ENCODE measurements around the gene BNC2.

BNC2 gene

DNA sequence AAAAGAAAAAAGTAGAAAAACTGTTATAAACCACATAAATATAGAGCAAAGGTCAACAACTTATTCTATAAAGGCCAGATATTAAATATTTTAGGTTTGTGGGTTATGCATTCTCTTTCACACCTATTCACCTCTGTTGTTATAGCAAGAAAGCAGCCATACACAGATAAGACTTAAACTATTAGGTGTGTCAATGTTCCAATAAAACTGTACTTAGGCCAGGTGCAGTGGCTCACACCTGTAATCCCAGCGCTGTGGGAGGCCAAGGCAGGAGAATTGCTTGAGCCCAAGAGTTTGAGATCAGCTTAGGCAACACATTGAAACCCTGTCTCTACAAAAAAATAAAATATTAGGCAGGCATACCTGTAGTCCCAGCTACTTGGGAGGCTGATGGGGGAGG is 314.7 kb downstream of the BNC2 start:
- Histone ChIP-seq H3K27ac (ENCODE audit: low read depth, low read length, poor library complexity, severe bottlenecking) (no peak overlapping the region), H3K4me2 (ENCODE audit: low read length) (no peak overlapping the region), H3K4me3 (ENCODE audit: low read depth, low read length, poor library complexity, severe bottlenecking) (no peak overlapping the region), H4K20me1 (ENCODE audit: insufficient read depth, low read length) (no peaks in the 10 kb centered on the region), H3K9me3 (ENCODE audit: low read length) (no peaks in the 10 kb centered on the region), H3K9ac (ENCODE audit: low read length) (no peak overlapping the region), H3K4me1 (ENCODE audit: insufficient read depth, low read length, severe bottlenecking) (no peaks in the 10 kb centered on the region), H3K36me3 (ENCODE audit: insufficient read depth, low read length) (no peaks in the 10 kb centered on the region), H2AFZ (ENCODE audit: low read length) (no peak overlapping the region), H3K79me2 (ENCODE audit: insufficient read depth, low read length) (no peaks in the 10 kb centered on the region), H3K27me3 (ENCODE audit: insufficient read depth, low read length) (no peaks in the 10 kb centered on the region), H3K9me2 (ENCODE audit: low read depth, low read length) (no peaks in the 10 kb centered on the region), H3F3A (ENCODE audit: insufficient read depth, low read length) (no peaks in the 10 kb centered on the region)
- no peak for TF ChIP-seq EZH2 (IDR thresholded peaks at IDR 0.05; ENCODE audit: borderline replicate concordance, low read length)
- TF ChIP-seq, protein P1, sequence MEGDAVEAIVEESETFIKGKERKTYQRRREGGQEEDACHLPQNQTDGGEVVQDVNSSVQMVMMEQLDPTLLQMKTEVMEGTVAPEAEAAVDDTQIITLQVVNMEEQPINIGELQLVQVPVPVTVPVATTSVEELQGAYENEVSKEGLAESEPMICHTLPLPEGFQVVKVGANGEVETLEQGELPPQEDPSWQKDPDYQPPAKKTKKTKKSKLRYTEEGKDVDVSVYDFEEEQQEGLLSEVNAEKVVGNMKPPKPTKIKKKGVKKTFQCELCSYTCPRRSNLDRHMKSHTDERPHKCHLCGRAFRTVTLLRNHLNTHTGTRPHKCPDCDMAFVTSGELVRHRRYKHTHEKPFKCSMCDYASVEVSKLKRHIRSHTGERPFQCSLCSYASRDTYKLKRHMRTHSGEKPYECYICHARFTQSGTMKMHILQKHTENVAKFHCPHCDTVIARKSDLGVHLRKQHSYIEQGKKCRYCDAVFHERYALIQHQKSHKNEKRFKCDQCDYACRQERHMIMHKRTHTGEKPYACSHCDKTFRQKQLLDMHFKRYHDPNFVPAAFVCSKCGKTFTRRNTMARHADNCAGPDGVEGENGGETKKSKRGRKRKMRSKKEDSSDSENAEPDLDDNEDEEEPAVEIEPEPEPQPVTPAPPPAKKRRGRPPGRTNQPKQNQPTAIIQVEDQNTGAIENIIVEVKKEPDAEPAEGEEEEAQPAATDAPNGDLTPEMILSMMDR (IDR thresholded peaks at IDR 0.05; ENCODE audit: low read length), result no peak

DNA sequence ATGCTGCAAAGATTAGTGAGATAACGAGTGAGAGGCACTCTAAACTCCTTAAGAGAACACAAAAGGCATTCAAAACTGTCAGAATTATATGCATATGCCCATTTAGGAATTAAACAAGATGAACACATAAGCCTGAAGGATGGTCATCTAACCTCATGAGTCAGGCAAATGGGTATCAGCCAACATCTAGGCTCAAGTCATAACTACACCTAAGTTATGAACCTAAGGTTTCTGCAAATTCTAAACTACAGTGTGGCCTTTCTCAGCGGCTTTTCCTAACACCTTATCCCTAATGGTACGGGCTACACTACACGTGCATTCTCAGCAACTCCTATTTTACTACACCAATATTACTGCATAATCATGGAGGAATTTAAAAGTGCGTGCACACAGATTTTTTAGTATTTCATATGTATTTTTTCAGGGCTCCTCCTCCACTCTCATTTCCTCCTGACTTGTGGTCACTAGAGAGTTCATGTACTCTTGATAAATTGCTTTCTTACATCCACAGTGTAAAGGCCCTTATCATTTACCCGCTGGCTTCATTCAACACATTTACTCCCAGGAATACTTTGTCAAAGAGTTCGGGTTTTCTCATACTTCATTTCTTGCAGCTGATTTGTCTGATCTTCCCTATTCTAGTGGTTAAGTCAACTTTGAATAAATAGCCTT is 316.5 kb downstream of the BNC2 start:
- Histone ChIP-seq H3K4me1 (ENCODE audit: insufficient read depth, low read length, severe bottlenecking) (no peaks in the 10 kb centered on the region), H3K9ac (ENCODE audit: low read length) (no peak overlapping the region), H3K27ac (ENCODE audit: low read depth, low read length, poor library complexity, severe bottlenecking) (no peak overlapping the region), H3K4me3 (ENCODE audit: low read depth, low read length, poor library complexity, severe bottlenecking) (no peak overlapping the region), H3K27me3 (ENCODE audit: insufficient read depth, low read length) (no peaks in the 10 kb centered on the region), H3K9me2 (ENCODE audit: low read depth, low read length) (no peaks in the 10 kb centered on the region), H3F3A (ENCODE audit: insufficient read depth, low read length) (no peaks in the 10 kb centered on the region), H4K20me1 (ENCODE audit: insufficient read depth, low read length) (no peaks in the 10 kb centered on the region), H3K36me3 (ENCODE audit: insufficient read depth, low read length) (no peaks in the 10 kb centered on the region), H3K9me3 (ENCODE audit: low read length) (no peaks in the 10 kb centered on the region), H3K79me2 (ENCODE audit: insufficient read depth, low read length) (no peaks in the 10 kb centered on the region), H2AFZ (ENCODE audit: low read length) (no peak overlapping the region), H3K4me2 (ENCODE audit: low read length) (no peak overlapping the region)
- no peak for TF ChIP-seq EZH2 (IDR thresholded peaks at IDR 0.05; ENCODE audit: borderline replicate concordance, low read length)
- TF ChIP-seq, protein P1 (IDR thresholded peaks at IDR 0.05; ENCODE audit: low read length), result no peak

DNA sequence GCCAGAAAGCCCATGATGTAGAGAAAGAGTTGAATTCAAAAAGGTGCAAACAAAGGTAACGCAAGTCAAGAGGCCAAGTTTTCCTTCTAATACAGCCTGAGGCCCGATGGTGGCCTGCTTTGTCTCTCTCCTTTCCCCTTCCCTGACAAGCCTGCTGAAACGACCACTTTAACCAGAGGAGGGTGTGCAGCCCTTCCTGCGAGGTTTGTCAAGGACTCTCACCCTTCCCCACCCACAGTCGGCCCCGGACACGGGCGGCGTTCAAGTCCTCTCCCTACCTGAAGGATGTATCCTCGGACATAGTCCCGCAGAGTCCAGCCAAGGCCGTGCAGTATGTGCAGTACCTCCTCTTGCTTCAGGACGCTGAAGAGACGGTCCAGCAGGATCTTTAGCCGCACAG is 318.2 kb downstream of the BNC2 start:
- H3K4me1 ChIP-seq (ENCODE audit: insufficient read depth, low read length, severe bottlenecking), result no peaks in the 10 kb centered on the region
- H4K20me1 ChIP-seq (ENCODE audit: insufficient read depth, low read length), result no peaks in the 10 kb centered on the region
- no peak overlapping the region for H2AFZ ChIP-seq (ENCODE audit: low read length)
- H3K27ac ChIP-seq (ENCODE audit: low read depth, low read length, poor library complexity, severe bottlenecking), result no peak overlapping the region
- no peaks in the 10 kb centered on the region for H3K79me2 ChIP-seq (ENCODE audit: insufficient read depth, low read length)
- no peak overlapping the region for H3K4me3 ChIP-seq (ENCODE audit: low read depth, low read length, poor library complexity, severe bottlenecking)
- H3K36me3 ChIP-seq (ENCODE audit: insufficient read depth, low read length), result no peaks in the 10 kb centered on the region
- no peaks in the 10 kb centered on the region for H3K9me2 ChIP-seq (ENCODE audit: low read depth, low read length)
- no peak overlapping the region for H3K9ac ChIP-seq (ENCODE audit: low read length)
- TF ChIP-seq, protein P1 (IDR thresholded peaks at IDR 0.05; ENCODE audit: low read length), result no peak
- no peak for TF ChIP-seq EZH2 (IDR thresholded peaks at IDR 0.05; ENCODE audit: borderline replicate concordance, low read length)
- H3K27me3 ChIP-seq (ENCODE audit: insufficient read depth, low read length), result no peaks in the 10 kb centered on the region
- H3F3A ChIP-seq (ENCODE audit: insufficient read depth, low read length), result no peaks in the 10 kb centered on the region
- no peak overlapping the region for H3K4me2 ChIP-seq (ENCODE audit: low read length)
- no peaks in the 10 kb centered on the region for H3K9me3 ChIP-seq (ENCODE audit: low read length)
